LNCaP clone FGC (cell line): ENCODE results near the gene ZNF23.

Experiments used
- DNase-seq: peaks from one replicate; pipeline ENCODE4 v3.0.0-alpha.2; 2011; ENCODE audit warnings: low read depth
- H3K4me3 ChIP-seq: 2 replicates; pipeline ENCODE4 v1.5.1; 2011; ENCODE audit warnings: mild to moderate bottlenecking, low read depth, low read length, control low read depth
- CTCF ChIP-seq: IDR thresholded peaks from 2 replicates; pipeline ENCODE4 v1.5.1; 2012; ENCODE audit warnings: mild to moderate bottlenecking; ENCODE audit not compliant: control insufficient read depth, insufficient read depth; ENCODE audit errors: extremely low read depth

The ZNF23 gene

DNA sequence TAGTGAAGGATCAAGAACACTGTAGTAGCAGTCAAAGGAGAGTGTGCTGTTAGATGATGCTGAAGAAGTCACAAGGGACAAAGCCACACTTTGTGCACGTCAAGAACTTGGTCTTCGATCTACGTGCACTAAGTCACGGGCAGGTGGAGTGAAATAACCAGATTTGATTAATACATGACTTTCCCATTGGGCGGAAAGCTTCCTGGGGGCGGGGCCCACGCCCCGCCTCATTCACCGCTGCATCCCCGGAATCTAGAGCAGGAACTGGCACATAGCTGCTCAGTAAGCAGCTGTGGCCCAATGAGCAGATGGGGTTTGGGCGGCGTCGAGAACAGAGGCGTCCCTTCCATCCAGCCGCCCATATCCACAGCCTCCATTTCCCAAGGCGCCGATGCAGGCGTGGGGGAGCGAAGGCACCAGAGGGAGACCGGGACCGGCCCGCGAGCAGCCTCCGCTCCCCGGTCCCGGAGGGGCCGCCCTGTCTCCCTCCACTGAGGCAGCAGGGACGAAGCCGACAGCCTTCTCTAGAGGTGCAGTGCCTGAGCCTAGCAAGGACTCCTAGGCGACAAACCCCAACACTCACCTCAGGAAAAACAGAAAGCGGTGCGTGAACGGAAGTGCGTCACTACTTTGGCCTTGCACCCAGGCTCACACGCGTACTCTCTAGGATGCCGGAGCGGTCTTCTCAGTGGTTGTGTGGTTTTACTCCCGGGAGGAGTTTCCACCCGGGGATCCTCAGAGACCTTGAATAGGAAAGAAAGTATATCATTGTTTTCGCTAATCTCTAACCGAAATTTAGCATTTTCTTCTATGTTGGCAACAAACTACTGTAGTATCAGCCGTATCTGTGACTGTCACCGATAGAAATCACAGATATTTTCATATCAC, 22.2 kb upstream of the ZNF23 start:
- H3K4me3 ChIP-seq = peak overlapping the region; percentile 78
- no peak for TF ChIP-seq CTCF
- DNase-seq = peak; percentile 78

DNA sequence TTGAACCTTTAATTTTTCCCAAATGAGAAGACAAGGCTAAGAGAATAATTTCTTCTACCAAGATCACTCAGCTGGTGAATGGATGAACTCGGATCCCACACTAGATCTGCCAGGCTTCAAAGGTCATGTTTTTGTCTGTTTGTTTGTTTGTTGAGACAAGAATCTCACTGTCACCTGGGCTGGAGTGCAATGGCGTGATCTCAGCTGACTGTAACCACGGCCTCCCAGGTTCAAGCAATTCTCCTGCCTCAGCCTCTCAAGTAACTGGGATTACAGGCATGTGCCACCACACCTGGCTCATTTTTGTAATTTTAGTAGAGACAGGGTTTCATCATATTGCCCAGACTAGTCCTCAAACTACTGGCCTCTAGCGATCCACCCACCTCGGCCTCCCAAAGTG, 20.5 kb upstream of the ZNF23 start:
- TF ChIP-seq CTCF = no peak
- H3K4me3 ChIP-seq = no peak overlapping the region
- DNase-seq = no peak

GRCh38 chr16:71480956-71481355, 18.9 kb upstream of the ZNF23 start:
- no peak for TF ChIP-seq CTCF
- no peak for DNase-seq
- H3K4me3 ChIP-seq = no peak overlapping the region

GRCh38 chr16:71479420-71479819, 17.4 kb upstream of the ZNF23 start:
- H3K4me3 ChIP-seq = no peak overlapping the region
- peak; percentile 47 for TF ChIP-seq CTCF
- no peak for DNase-seq

- no peak overlapping the region for H3K4me3 ChIP-seq
- no peak for TF ChIP-seq CTCF
- no peak for DNase-seq
These were observed 14.5 kb upstream of the ZNF23 start for GRCh38 chr16:71476457-71477124.

- no peak for DNase-seq
- no peak overlapping the region for H3K4me3 ChIP-seq
These were observed 12.8 kb upstream of the ZNF23 start for GRCh38 chr16:71474864-71475263.

More at GRCh38 chr16:71474864-71475263, 12.8 kb upstream of the ZNF23 start:
- TF ChIP-seq CTCF = no peak
